H4 (cell line): ENCODE measurements around the gene PFN3. TPM values are rescaled to one million over a fixed set of nuclear protein-coding genes. Genes with fewer than 3 reads are reported as not detected.
A peak's percentile ranks its signal among the peaks of the same experiment; 100 is the strongest.
"Not testable (repeated sequence)": the region's sequence is repeated elsewhere in the genome, so short reads cannot be mapped to it uniquely, and the experiment has no call there.

ENCODE experiments used
- DNase-seq: peaks from one replicate; pipeline ENCODE4 v3.0.0-alpha.2; 2015; ENCODE audit warnings: low spot score
- total RNA-seq: library from RNA; depleted of rRNA; stranded (reverse); fragments of >200 nt; shearing (Covaris generic); gene quantifications from 2 replicates; pipeline ENCODE4 v1.2.3, GENCODE V29; 2014

PFN3 gene
- total RNA-seq, 1 experiment from 2014 or later = not detected

GRCh38 chr5:177396078-177396477, 4.4 kb downstream of the PFN3 start:
- DNase-seq = no peak

- no peak for DNase-seq
Measured at GRCh38 chr5:177393990-177394389, 6.5 kb downstream of the PFN3 start.

GRCh38 chr5:177393206-177393765, 7.2 kb downstream of the PFN3 start:
- DNase-seq = no peak

DNA sequence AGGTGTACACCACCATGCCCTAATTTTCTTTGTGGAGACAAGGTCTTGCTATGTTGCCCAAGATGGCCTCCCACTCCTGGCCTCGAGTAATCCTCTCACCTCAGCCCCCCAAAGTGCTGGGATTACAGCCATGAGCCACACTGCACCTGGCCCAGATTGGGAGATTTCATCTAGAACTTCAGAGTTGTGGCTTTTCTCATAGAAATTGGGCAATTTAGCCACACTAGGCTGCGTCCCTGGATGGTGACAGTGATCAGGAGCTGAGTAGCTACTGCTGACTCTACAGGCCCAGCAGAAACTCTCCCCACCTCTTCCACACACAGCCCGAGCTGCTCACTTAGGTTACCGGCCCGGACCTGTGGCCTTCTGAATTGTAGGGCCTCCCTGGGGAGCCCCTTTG, 7.7 kb downstream of the PFN3 start:
- no peak for DNase-seq

- DNase-seq = peak; percentile 93
Measured at GRCh38 chr5:177390363-177391300, 9.8 kb downstream of the PFN3 start.

GRCh38 chr5:177389241-177390169, 11.0 kb downstream of the PFN3 start:
- peak; percentile 83 for DNase-seq

DNA sequence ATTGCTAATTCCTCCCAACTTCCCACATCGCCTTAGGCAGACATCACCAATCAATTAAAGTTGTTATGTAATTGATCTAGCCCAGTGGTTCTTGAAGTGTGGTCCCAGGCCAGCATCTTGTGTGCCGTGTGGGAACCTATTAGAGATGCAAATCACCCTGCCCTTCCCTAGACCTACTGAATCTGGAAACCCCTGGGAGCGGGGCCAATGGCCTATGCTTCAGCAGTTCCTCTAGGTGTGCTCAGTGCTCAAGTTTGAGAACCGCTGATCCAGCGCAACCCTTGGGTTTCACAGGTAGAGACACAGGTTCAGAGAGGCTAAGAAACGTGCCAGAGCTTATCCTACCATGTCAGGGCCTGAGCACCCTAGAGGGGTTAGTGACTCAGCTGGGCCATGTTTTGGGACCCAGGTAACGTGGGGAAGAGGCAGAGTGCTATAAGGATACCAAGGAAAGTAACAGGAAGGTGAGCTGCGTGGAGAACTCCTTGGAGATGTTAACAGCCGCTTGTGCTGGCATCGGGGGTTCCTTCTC, 11.9 kb downstream of the PFN3 start:
- no peak for DNase-seq

- DNase-seq = no peak
Measured at GRCh38 chr5:177387405-177387804, 13.1 kb downstream of the PFN3 start.

GRCh38 chr5:177386542-177386941, 13.9 kb downstream of the PFN3 start:
- DNase-seq = no peak

- no peak for DNase-seq
Measured at GRCh38 chr5:177385720-177386119, 14.7 kb downstream of the PFN3 start.

GRCh38 chr5:177384134-177384533, 16.3 kb downstream of the PFN3 start, which contains the start of gene SLC34A1:
TSS of gene SLC34A1 (plus strand) at chr5:177384434. CDS start at chr5:177385742, 1,308 bp downstream.
- DNase-seq = no peak

- DNase-seq = no peak
Measured at GRCh38 chr5:177383181-177383580, 17.3 kb downstream of the PFN3 start.

DNA sequence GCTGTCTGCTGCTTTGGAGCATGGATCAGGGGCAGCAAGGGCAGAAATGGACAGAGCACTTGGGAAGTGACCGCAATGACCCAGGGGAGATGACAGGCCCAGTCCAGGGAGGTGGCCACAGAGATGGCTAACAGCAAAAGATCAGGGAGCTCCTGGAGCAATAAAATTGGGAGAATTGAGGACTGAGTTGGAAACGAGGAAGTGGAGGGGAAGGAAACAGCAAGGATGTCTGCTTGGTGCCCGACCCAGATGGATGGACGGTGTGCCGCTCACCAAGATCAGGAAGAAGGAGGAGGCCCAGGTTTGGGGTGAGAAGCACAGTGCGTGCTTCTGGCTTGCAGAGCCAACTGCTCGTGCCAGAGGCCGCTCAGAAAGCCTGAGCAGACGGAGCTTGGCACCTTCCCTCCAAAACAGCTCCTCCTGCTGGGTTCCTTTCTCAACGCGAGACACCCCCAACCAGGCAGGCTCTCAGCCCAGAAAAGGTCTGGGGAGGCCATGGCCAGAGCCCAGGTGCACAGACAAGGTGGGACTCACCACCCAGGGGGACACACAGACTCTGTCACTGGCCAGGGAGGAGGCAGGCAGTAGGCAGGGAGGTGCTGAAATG, 17.9 kb downstream of the PFN3 start:
- DNase-seq = no peak

DNA sequence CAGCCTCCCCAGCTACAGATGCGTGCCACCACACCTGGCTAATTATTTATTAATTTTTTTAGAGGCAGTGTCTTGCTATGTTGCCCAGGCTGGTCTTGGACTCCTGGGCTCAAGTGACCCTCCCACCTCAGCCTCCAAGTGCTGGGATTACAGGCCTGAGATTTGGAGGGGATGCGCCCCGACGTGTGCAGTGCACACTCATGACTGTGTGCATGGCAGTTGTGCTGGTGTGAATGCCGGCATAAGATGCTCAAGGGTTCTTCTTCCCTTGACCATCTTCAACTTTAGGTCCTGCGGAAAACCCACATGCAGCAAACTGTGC, 19.7 kb downstream of the PFN3 start:
- no peak for DNase-seq

- DNase-seq = peak; percentile 81
Measured at GRCh38 chr5:177378884-177379883, 21.3 kb downstream of the PFN3 start.

- no peak for DNase-seq
Measured at GRCh38 chr5:177377851-177378776, 22.3 kb downstream of the PFN3 start.

- DNase-seq = no peak
Measured at GRCh38 chr5:177376107-177376506, 24.4 kb downstream of the PFN3 start.

DNA sequence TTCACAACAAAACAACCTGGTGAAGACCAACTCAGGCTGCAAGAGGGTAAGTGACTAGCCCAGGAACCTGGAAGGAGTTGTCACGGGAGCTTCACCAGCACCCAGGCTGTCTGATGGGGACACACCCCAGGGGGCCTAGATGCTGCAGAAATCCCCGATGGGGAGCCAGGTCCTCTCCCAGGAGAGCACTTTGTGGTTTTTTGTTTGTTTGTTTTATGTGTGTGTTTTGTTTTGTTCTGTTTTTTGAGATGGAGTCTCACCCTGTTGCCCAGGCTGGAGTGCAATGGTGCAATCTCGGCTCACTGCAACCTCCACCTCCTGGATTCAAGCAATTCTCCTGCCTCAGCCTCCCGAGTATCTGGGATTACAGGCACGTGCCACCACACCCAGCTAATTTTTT, 24.9 kb downstream of the PFN3 start:
- not testable (repeated sequence) for DNase-seq

GRCh38 chr5:177374211-177374610, 26.2 kb downstream of the PFN3 start:
- DNase-seq = no peak
